ENCODE results near the gene LPA.
"Not testable (repeated sequence)": the region's sequence is repeated elsewhere in the genome, so short reads cannot be mapped to it uniquely, and the experiment has no call there.

Gene LPA, protein sequence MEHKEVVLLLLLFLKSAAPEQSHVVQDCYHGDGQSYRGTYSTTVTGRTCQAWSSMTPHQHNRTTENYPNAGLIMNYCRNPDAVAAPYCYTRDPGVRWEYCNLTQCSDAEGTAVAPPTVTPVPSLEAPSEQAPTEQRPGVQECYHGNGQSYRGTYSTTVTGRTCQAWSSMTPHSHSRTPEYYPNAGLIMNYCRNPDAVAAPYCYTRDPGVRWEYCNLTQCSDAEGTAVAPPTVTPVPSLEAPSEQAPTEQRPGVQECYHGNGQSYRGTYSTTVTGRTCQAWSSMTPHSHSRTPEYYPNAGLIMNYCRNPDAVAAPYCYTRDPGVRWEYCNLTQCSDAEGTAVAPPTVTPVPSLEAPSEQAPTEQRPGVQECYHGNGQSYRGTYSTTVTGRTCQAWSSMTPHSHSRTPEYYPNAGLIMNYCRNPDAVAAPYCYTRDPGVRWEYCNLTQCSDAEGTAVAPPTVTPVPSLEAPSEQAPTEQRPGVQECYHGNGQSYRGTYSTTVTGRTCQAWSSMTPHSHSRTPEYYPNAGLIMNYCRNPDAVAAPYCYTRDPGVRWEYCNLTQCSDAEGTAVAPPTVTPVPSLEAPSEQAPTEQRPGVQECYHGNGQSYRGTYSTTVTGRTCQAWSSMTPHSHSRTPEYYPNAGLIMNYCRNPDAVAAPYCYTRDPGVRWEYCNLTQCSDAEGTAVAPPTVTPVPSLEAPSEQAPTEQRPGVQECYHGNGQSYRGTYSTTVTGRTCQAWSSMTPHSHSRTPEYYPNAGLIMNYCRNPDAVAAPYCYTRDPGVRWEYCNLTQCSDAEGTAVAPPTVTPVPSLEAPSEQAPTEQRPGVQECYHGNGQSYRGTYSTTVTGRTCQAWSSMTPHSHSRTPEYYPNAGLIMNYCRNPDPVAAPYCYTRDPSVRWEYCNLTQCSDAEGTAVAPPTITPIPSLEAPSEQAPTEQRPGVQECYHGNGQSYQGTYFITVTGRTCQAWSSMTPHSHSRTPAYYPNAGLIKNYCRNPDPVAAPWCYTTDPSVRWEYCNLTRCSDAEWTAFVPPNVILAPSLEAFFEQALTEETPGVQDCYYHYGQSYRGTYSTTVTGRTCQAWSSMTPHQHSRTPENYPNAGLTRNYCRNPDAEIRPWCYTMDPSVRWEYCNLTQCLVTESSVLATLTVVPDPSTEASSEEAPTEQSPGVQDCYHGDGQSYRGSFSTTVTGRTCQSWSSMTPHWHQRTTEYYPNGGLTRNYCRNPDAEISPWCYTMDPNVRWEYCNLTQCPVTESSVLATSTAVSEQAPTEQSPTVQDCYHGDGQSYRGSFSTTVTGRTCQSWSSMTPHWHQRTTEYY (N-terminal part only)

DNA sequence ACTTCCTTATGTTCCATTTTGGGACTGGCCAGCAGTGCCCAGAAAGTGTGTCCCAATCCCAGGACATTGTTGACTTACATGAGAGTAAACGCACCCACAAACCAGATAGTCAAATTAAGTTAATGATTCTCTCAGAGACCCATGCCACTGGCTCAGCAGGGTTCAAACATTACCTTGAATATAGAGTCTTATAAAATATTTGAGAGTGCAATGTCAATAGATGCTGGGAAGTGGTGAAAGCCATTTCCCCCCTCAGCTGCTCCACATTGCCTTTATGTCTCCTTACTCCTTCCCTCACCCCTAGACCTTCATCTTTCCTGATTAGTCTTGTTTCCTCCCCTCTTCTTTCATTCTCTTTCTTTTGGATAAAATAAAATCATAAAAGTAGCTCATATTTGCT lies at the start of gene LPA:
Gene LPA, minus strand, starts transcription at position 78 of the 400 bp plus-strand sequence. Its CDS starts 61 bp downstream, at position 17.
- not testable (repeated sequence) for H3K27ac ChIP-seq (ENCODE audit: low read length); H3K9me3 ChIP-seq (ENCODE audit: insufficient read depth, low read length); H3K4me1 ChIP-seq (ENCODE audit: low read length); H3K4me2 ChIP-seq (ENCODE audit: low read length); H3K9ac ChIP-seq (ENCODE audit: low read length); H4K20me1 ChIP-seq (ENCODE audit: insufficient read depth, low read length); H3K4me3 ChIP-seq (ENCODE audit: low read length); H2AFZ ChIP-seq (ENCODE audit: low read depth, low read length); H3K36me3 ChIP-seq (replicated peaks; ENCODE audit: low read depth, low read length); H3K79me2 ChIP-seq (ENCODE audit: low read length)
- H3K27me3 ChIP-seq (ENCODE audit: low read depth, low read length): peaks cover 10% of the 10 kb centered on the region

DNA sequence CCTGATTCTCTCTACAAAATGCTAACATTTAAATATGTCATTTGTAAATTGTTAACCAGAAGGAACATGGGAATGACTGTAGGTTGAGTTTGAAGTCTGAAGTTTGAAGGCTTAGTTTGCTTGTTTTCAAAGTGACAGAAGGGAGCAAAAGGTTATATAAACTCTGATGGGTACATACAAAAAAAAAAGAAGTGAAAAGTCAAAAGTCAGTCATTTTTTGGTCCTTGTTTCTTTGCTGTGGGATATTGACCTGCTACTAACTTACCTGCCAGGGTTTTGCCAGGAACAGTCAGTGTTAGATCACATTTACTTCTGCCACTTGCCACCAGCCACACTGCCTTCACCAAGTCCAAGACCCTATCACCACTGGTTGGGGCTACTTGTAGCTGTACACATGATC lies 44.9 kb upstream of the LPA start:
- not testable (repeated sequence) for H3K27ac ChIP-seq (ENCODE audit: low read length); H3K9me3 ChIP-seq (ENCODE audit: insufficient read depth, low read length); H3K4me2 ChIP-seq (ENCODE audit: low read length); H3K27me3 ChIP-seq (ENCODE audit: low read depth, low read length); H3K4me3 ChIP-seq (ENCODE audit: low read length); H2AFZ ChIP-seq (ENCODE audit: low read depth, low read length); H3K9ac ChIP-seq (ENCODE audit: low read length); H3K79me2 ChIP-seq (ENCODE audit: low read length); H3K4me1 ChIP-seq (ENCODE audit: low read length); H4K20me1 ChIP-seq (ENCODE audit: insufficient read depth, low read length); H3K36me3 ChIP-seq (replicated peaks; ENCODE audit: low read depth, low read length)

DNA sequence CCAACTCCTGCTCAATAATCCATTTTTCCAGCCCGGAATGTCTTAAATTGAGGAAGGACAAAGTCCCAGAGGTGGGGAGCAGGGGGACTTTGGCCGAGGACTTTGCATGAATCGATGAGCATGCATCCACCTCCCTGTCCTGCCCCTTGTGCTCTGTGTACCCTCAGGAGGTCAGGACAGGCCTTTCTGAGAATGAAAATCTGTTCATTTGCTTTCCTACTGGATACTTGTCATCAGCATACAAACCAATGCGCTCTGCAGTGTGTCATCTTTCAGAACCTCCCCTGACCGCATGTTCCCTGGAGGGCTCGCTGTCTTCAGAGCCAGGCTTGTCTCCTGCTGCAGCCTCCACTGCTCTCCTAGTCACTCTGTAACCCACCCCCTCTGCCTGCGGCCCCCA lies 40.6 kb upstream of the LPA start:
- not testable (repeated sequence) for H3K27me3 ChIP-seq (ENCODE audit: low read depth, low read length); H3K9ac ChIP-seq (ENCODE audit: low read length); H3K79me2 ChIP-seq (ENCODE audit: low read length); H3K36me3 ChIP-seq (replicated peaks; ENCODE audit: low read depth, low read length); H4K20me1 ChIP-seq (ENCODE audit: insufficient read depth, low read length); H3K4me3 ChIP-seq (ENCODE audit: low read length); H3K27ac ChIP-seq (ENCODE audit: low read length); H3K9me3 ChIP-seq (ENCODE audit: insufficient read depth, low read length); H2AFZ ChIP-seq (ENCODE audit: low read depth, low read length); H3K4me1 ChIP-seq (ENCODE audit: low read length); H3K4me2 ChIP-seq (ENCODE audit: low read length)

DNA sequence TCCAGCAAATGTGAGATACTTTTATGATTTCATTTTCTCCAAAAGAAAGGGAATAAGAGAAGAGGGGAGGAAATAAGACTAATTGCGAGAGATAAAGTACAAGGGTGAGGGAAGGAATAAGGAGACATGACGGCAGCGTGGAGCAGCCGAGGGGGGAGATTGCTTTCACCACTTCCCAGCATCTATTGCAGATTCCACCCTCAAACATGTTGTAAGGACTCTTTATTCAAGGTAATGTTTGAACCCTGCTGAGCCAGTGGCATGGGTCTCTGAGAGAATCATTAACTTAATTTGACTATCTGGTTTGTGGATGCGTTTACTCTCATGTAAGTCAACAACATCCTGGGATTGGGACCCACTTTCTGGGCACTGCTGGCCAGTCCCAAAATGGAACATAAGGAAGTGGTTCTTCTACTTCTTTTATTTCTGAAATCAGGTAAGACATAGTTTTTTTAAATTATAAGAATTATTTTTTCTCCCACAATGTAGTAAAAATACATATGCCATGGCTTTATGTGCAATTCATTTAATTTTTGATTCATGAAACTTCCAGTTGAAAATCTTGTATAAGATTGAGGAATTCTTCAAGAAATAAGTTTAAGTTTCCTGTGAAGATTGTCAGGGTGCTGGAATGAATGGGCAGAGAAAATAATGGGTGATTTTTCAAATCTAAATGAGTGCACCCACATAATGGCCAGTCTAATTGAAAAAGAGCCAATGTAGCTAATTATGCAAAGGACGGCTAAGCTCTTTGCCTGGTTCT lies 38.0 kb upstream of the LPA start, which contains the start of gene PLG:
Gene PLG, plus strand, starts transcription at position 327 of the 763 bp plus-strand sequence. Its CDS starts 61 bp downstream, at position 388.
- H3K27me3 ChIP-seq (ENCODE audit: low read depth, low read length); H4K20me1 ChIP-seq (ENCODE audit: insufficient read depth, low read length); H3K4me1 ChIP-seq (ENCODE audit: low read length); H3K9ac ChIP-seq (ENCODE audit: low read length); H3K27ac ChIP-seq (ENCODE audit: low read length); H3K4me3 ChIP-seq (ENCODE audit: low read length); H2AFZ ChIP-seq (ENCODE audit: low read depth, low read length); H3K36me3 ChIP-seq (replicated peaks; ENCODE audit: low read depth, low read length); H3K4me2 ChIP-seq (ENCODE audit: low read length); H3K79me2 ChIP-seq (ENCODE audit: low read length); H3K9me3 ChIP-seq (ENCODE audit: insufficient read depth, low read length): not testable (repeated sequence)

DNA sequence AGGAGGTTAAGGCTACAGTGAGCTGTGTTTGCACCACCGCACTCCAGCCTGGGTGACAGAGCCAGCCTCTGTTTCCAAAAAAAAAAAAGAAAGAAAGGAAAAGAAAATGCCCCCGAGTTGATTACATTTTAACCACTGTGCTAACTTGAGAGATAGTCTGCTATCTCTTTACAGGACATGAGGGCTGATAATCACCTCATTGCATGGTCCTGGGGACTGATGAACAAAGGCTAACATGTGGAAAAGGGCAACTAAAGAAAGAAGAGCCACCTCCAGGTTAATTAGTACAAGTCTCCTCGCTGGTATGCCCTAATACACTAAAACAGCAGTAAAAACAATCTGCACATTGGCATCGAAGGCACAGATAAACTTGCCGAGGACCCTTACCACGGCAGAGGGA lies 33.8 kb upstream of the LPA start:
- H3K9me3 ChIP-seq (ENCODE audit: insufficient read depth, low read length): no peaks in the 10 kb centered on the region
- H3K4me1 ChIP-seq (ENCODE audit: low read length): peaks cover 5% of the 10 kb centered on the region; the same call in 1 of the 2 replicates
- H3K79me2 ChIP-seq (ENCODE audit: low read length): no peaks in the 10 kb centered on the region
- no peak overlapping the region for H2AFZ ChIP-seq (ENCODE audit: low read depth, low read length)
- H3K27ac ChIP-seq (ENCODE audit: low read length): no peak overlapping the region
- H3K27me3 ChIP-seq (ENCODE audit: low read depth, low read length): no peaks in the 10 kb centered on the region
- H4K20me1 ChIP-seq (ENCODE audit: insufficient read depth, low read length): no peaks in the 10 kb centered on the region
- no peak overlapping the region for H3K4me2 ChIP-seq (ENCODE audit: low read length)
- H3K9ac ChIP-seq (ENCODE audit: low read length): no peak overlapping the region
- TF ChIP-seq, protein P1, sequence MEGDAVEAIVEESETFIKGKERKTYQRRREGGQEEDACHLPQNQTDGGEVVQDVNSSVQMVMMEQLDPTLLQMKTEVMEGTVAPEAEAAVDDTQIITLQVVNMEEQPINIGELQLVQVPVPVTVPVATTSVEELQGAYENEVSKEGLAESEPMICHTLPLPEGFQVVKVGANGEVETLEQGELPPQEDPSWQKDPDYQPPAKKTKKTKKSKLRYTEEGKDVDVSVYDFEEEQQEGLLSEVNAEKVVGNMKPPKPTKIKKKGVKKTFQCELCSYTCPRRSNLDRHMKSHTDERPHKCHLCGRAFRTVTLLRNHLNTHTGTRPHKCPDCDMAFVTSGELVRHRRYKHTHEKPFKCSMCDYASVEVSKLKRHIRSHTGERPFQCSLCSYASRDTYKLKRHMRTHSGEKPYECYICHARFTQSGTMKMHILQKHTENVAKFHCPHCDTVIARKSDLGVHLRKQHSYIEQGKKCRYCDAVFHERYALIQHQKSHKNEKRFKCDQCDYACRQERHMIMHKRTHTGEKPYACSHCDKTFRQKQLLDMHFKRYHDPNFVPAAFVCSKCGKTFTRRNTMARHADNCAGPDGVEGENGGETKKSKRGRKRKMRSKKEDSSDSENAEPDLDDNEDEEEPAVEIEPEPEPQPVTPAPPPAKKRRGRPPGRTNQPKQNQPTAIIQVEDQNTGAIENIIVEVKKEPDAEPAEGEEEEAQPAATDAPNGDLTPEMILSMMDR (IDR thresholded peaks at IDR 0.05; ENCODE audit: low read depth, low read length): no peak
- TF ChIP-seq EZH2phosphoT487 (IDR thresholded peaks at IDR 0.05; ENCODE audit: low read depth): no peak
- H3K4me3 ChIP-seq (ENCODE audit: low read length): no peak overlapping the region
- H3K36me3 ChIP-seq (replicated peaks; ENCODE audit: low read depth, low read length): no peaks in the 10 kb centered on the region

DNA sequence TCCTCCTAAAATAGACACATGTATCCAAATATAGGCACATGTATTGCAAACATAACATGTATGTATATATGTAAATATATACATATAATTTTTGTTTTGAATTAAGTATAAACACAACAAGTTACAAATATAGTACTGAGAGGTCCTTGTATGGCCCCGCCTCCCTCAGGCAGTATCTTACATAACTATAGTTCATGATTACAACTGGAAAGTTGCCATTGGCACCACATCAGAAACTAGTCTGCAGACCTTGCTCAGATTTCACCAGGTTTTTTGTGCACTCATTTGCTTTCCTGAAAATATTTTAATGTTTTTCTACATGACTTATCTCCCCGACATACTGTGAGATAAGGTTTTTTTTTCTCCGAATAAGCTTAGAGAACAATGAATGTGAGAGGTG lies 32.8 kb upstream of the LPA start:
- not testable (repeated sequence) for H3K4me1 ChIP-seq (ENCODE audit: low read length); H4K20me1 ChIP-seq (ENCODE audit: insufficient read depth, low read length); H3K9ac ChIP-seq (ENCODE audit: low read length); H3K27ac ChIP-seq (ENCODE audit: low read length); H3K36me3 ChIP-seq (replicated peaks; ENCODE audit: low read depth, low read length); H3K79me2 ChIP-seq (ENCODE audit: low read length); H2AFZ ChIP-seq (ENCODE audit: low read depth, low read length); H3K9me3 ChIP-seq (ENCODE audit: insufficient read depth, low read length); H3K4me3 ChIP-seq (ENCODE audit: low read length); H3K4me2 ChIP-seq (ENCODE audit: low read length); H3K27me3 ChIP-seq (ENCODE audit: low read depth, low read length)

DNA sequence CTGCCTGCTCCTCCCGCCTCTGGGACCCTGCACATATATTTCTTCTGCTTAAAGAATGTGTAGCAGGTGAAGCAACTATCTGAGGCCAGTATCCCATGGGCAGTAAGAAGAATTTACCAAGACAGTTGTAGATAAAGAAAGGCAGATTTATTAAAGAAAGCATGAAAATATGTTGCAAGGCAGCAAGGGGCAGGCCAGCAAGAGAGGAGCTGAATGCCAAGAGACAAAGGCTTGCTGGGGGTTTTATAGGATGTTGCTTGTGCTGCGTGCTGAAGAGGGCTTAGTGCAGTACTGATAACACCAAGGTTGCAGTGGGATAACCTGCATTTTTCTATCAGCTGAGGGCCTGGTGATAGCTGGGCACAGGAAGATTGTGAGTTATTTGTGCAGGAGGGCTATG lies 31.5 kb upstream of the LPA start:
- not testable (repeated sequence) for H3K4me2 ChIP-seq (ENCODE audit: low read length); H3K79me2 ChIP-seq (ENCODE audit: low read length); H4K20me1 ChIP-seq (ENCODE audit: insufficient read depth, low read length)

More for the DNA sequence above, 31.5 kb upstream of the LPA start:
- not testable (repeated sequence) for H3K9ac ChIP-seq (ENCODE audit: low read length); H3K27me3 ChIP-seq (ENCODE audit: low read depth, low read length); H2AFZ ChIP-seq (ENCODE audit: low read depth, low read length); H3K9me3 ChIP-seq (ENCODE audit: insufficient read depth, low read length); H3K4me3 ChIP-seq (ENCODE audit: low read length); H3K4me1 ChIP-seq (ENCODE audit: low read length); H3K36me3 ChIP-seq (replicated peaks; ENCODE audit: low read depth, low read length); H3K27ac ChIP-seq (ENCODE audit: low read length)
